ENCODE results near the gene CALN1.

DNA sequence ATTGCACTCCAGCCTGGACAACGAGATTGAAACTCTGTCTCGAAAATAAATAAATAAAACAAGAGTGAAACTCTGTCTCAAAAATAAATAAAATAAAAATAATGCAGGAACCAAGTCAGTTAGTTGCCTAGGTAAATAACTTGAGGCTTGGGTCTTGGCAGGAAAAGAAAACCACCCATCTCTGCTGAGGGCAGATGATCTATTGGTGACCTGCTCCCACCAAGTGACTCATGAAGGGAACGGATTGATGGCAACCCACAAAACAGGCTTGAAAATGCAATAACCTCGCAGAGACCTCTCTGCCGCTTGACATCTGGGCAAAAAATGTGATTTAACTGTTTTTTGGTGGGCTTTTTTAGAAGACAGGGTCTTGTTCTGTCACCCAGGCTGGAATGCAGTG lies 86.6 kb downstream of the CALN1 start:
- TF ChIP-seq GATA2 (IDR thresholded peaks at IDR 0.05; ENCODE audit: low read depth, low read length) (no peak), GATA3 (IDR thresholded peaks at IDR 0.05; ENCODE audit: low read depth, low read length) (no peak)

All from SH-SY5Y (cell line).